GM23338 (cell line): Measurements from ENCODE around the gene G6PC3. TPM values are rescaled to one million over a fixed set of nuclear protein-coding genes. Genes with fewer than 3 reads are reported as not detected.

Experiments
- ATAC-seq: fragments of 200-7000 bp; cut with Tn5 transposase; 3 replicates; pipeline ENCODE4 v1.9.1; 2020
- DNase-seq: peaks from one replicate; pipeline ENCODE4 v3.0.0-alpha.2; 2015; ENCODE audit warnings: low spot score
- H2AFZ ChIP-seq: fragments of 200-600 bp; sonication (generic); 2 replicates; pipeline ENCODE4 v1.8.0; 2016; ENCODE audit warnings: antibody characterized with exemption, mild to moderate bottlenecking, moderate library complexity
- H3F3A ChIP-seq: fragments of 200-600 bp; sonication (generic); replicated peaks from 2 replicates; pipeline ENCODE4 v1.8.0; 2017; ENCODE audit warnings: antibody characterized with exemption, mixed run types, low read depth
- H3K27ac ChIP-seq: fragments of 200-600 bp; sonication (generic); 2 replicates; pipeline ENCODE4 v1.6.1; 2016; ENCODE audit warnings: low read depth
- H3K27me3 ChIP-seq: fragments of 200-600 bp; sonication (generic); 2 replicates; pipeline ENCODE4 v1.8.0; 2016; ENCODE audit warnings: mild to moderate bottlenecking, mixed run types, moderate library complexity; ENCODE audit not compliant: insufficient read depth
- H3K36me3 ChIP-seq: fragments of 200-600 bp; sonication (generic); 2 replicates; pipeline ENCODE4 v1.8.0; 2016; ENCODE audit warnings: mild to moderate bottlenecking; ENCODE audit not compliant: insufficient read depth
- H3K4me1 ChIP-seq: fragments of 200-600 bp; sonication (generic); 2 replicates; pipeline ENCODE4 v1.8.0; 2016; ENCODE audit warnings: mild to moderate bottlenecking, moderate library complexity; ENCODE audit not compliant: insufficient read depth
- H3K4me2 ChIP-seq: fragments of 200-600 bp; sonication (generic); 2 replicates; pipeline ENCODE4 v1.7.1; 2017; ENCODE audit warnings: mixed run types
- H3K4me3 ChIP-seq: fragments of 200-600 bp; sonication (generic); 2 replicates; pipeline ENCODE4 v1.6.1; 2016; ENCODE audit warnings: mixed run types
- H3K79me2 ChIP-seq: fragments of 200-600 bp; sonication (generic); replicated peaks from 2 replicates; pipeline ENCODE4 v1.8.0; 2017; ENCODE audit warnings: mild to moderate bottlenecking; ENCODE audit not compliant: insufficient read depth
- H3K9me2 ChIP-seq: fragments of 200-600 bp; sonication (generic); 2 replicates; pipeline ENCODE4 v1.8.0; 2017; ENCODE audit not compliant: insufficient read depth
- H4K20me1 ChIP-seq: fragments of 200-600 bp; sonication (generic); replicated peaks from 2 replicates; pipeline ENCODE4 v1.8.0; 2017; ENCODE audit warnings: mild to moderate bottlenecking; ENCODE audit not compliant: insufficient read depth
- H3K27ac Mint-ChIP-seq: 2 replicates; pipeline ENCODE4 v1.8.0; 2020; ENCODE audit warnings: inconsistent platforms, mild to moderate bottlenecking, moderate library complexity, mixed read lengths
- H3K27me3 Mint-ChIP-seq: 3 replicates; pipeline ENCODE4 v1.8.0; 2022; ENCODE audit warnings: low read depth, mild to moderate bottlenecking, moderate library complexity, mixed read lengths, inconsistent platforms; ENCODE audit not compliant: insufficient read depth, poor library complexity
- H3K36me3 Mint-ChIP-seq: 3 replicates; pipeline ENCODE4 v1.8.0; 2021; ENCODE audit warnings: low read depth, mild to moderate bottlenecking, inconsistent platforms, moderate library complexity, mixed read lengths
- H3K4me1 Mint-ChIP-seq: 3 replicates; pipeline ENCODE4 v1.8.0; 2020; ENCODE audit warnings: mild to moderate bottlenecking, inconsistent platforms, mixed read lengths
- H3K4me3 Mint-ChIP-seq: 3 replicates; pipeline ENCODE4 v1.8.0; 2021; ENCODE audit warnings: moderate library complexity, mild to moderate bottlenecking, inconsistent platforms, mixed read lengths
- H3K9me3 Mint-ChIP-seq: 3 replicates; pipeline ENCODE4 v1.8.0; 2020; ENCODE audit warnings: moderate library complexity, mild to moderate bottlenecking, inconsistent platforms, mixed read lengths
- EZH2 ChIP-seq: fragments of 200-600 bp; sonication (generic); IDR thresholded peaks from one replicate; pipeline ENCODE4 v1.8.0; 2017; ENCODE audit warnings: antibody characterized with exemption, mild to moderate bottlenecking, low read depth; ENCODE audit not compliant: unreplicated experiment
- EZH2phosphoT487 ChIP-seq: fragments of 200-600 bp; sonication (generic); IDR thresholded peaks from one replicate; pipeline ENCODE4 v1.8.1; 2018; ENCODE audit warnings: antibody characterized with exemption; ENCODE audit not compliant: unreplicated experiment
- NANOG ChIP-seq: IDR thresholded peaks from 2 replicates; pipeline ENCODE4 v1.6.1; 2016; ENCODE audit warnings: antibody characterized with exemption, borderline replicate concordance
- POLR2AphosphoS5 ChIP-seq: IDR thresholded peaks from 2 replicates; pipeline ENCODE4 v1.6.1; 2016; ENCODE audit warnings: antibody characterized with exemption, low read depth
- polyA plus RNA-seq: library from polyadenylated mRNA; unstranded; fragments of >200 nt; fragmentation: Nextera tagmentation; extraction: Ambion mirVana; gene quantifications from 2 replicates; pipeline ENCODE4 v1.2.1, GENCODE V29; 2016
- total RNA-seq: library from RNA; depleted of rRNA; stranded (reverse); fragments of >200 nt; shearing (Covaris generic); gene quantifications from 2 replicates; pipeline ENCODE4 v1.2.3, GENCODE V29; 2014
- TF ChIP-seq, protein P1 (sequence below), 2 experiments: fragments of 200-600 bp in 1 of 2; sonication (generic) in 1 of 2; conservative IDR thresholded peaks; 2 replicates each; pipeline versions ENCODE4 v1.5.1 to v1.6.1; 2016 to 2017; ENCODE audit warnings: antibody characterized with exemption in 2 of 2, low read depth in 2 of 2, mild to moderate bottlenecking in 2 of 2, moderate library complexity in 1 of 2
- TF ChIP-seq, protein P2 (sequence below): fragments of 250-450 bp; sonication (Bioruptor Pico); IDR thresholded peaks from 2 replicates; pipeline ENCODE4 v1.5.0; 2020; ENCODE audit warnings: mild to moderate bottlenecking, moderate library complexity

G6PC3 gene
- total and polyA plus RNA-seq, 2 experiments from 2014 or later, result 112 to 143 TPM

DNA sequence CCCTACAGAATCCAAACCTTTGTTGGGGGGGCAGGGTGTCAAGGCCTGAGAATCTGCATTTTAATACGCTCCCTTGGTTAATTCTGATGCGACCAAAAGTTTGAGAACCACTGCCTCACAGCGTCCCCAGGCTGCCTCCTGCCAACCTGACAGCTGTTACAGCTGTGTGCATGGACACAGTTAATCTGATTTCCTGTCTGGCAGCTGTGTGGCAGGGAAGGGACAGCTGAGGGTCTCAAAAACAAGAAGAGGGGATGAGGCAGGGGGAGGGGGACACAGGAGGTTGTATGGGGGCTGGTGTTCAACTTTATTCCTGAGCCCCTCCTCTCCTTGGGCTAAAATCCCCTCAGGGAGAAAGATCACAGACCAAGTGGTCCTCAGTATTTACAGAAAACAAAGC, 35.4 kb downstream of the G6PC3 start:
- Histone ChIP-seq H3K27ac (peak overlapping the region; percentile 19; the same call in 1 of the 2 replicates), H3K79me2 (peaks cover 10% of the 10 kb centered on the region), H3K27me3 (no peaks in the 10 kb centered on the region), H3K4me2 (no peak overlapping the region), H3K9me2 (no peaks in the 10 kb centered on the region), H3K4me3 (no peak overlapping the region), H3K4me1 (peaks cover 23% of the 10 kb centered on the region), H2AFZ (no peak overlapping the region), H3F3A (0 out of 2 replicates have a peak, but pooled peaks cover 5% of the 10 kb centered on the region), H4K20me1 (no peaks in the 10 kb centered on the region; the same call in none of the 2 replicates), H3K36me3 (no peaks in the 10 kb centered on the region)
- Mint-ChIP-seq H3K4me1 (peaks cover 25% of the 10 kb centered on the region), H3K9me3 (no peaks in the 10 kb centered on the region; the same call in 1 of the 3 replicates), H3K36me3 (0 out of 3 replicates have a peak, but pooled peaks cover 4% of the 10 kb centered on the region), H3K27me3 (peaks cover 4% of the 10 kb centered on the region), H3K27ac (no peak overlapping the region), H3K4me3 (no peak overlapping the region)
- ATAC-seq (no peak), DNase-seq (no peak)
- TF ChIP-seq, protein P1, sequence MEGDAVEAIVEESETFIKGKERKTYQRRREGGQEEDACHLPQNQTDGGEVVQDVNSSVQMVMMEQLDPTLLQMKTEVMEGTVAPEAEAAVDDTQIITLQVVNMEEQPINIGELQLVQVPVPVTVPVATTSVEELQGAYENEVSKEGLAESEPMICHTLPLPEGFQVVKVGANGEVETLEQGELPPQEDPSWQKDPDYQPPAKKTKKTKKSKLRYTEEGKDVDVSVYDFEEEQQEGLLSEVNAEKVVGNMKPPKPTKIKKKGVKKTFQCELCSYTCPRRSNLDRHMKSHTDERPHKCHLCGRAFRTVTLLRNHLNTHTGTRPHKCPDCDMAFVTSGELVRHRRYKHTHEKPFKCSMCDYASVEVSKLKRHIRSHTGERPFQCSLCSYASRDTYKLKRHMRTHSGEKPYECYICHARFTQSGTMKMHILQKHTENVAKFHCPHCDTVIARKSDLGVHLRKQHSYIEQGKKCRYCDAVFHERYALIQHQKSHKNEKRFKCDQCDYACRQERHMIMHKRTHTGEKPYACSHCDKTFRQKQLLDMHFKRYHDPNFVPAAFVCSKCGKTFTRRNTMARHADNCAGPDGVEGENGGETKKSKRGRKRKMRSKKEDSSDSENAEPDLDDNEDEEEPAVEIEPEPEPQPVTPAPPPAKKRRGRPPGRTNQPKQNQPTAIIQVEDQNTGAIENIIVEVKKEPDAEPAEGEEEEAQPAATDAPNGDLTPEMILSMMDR (conservative IDR thresholded peaks at IDR 0.05; ENCODE audit: low read depth in 2 of 2), result no peak
- TF ChIP-seq EZH2phosphoT487, result no peak

DNA sequence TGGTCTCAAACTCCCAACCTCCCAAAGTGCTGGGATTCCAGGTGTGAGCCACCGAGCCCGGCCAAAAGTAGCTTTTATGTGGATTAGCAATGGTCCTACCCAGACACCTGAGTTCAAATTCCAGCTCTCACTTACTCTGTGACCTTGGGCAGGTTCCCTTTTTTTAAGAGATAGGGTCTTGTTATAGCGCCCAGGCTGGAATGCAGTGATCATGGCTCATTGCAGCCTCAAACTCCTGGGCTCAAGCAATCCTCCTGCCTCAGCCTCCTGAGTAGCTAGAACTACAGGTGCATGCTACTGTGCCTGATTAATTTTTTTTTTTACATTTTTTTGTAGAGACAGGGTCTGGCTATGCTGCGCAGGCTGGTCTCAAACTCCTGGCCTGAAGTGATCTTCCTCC, 36.3 kb downstream of the G6PC3 start:
- Histone ChIP-seq H3K27me3 (no peaks in the 10 kb centered on the region), H3K4me2 (no peak overlapping the region), H3K4me3 (no peak overlapping the region), H2AFZ (no peak overlapping the region), H3K36me3 (no peaks in the 10 kb centered on the region), H3K4me1 (peaks cover 29% of the 10 kb centered on the region), H4K20me1 (no peaks in the 10 kb centered on the region; the same call in none of the 2 replicates), H3K27ac (no peak overlapping the region), H3K79me2 (peaks cover 6% of the 10 kb centered on the region), H3K9me2 (no peaks in the 10 kb centered on the region), H3F3A (0 out of 2 replicates have a peak, but pooled peaks cover 10% of the 10 kb centered on the region)
- no peak for DNase-seq
- no peak overlapping the region for H3K4me3 Mint-ChIP-seq
- H3K4me1 Mint-ChIP-seq, result peaks cover 30% of the 10 kb centered on the region
- ATAC-seq, result no peak
- H3K27ac Mint-ChIP-seq, result no peak overlapping the region
- 0 out of 3 replicates have a peak, but pooled peaks cover 4% of the 10 kb centered on the region for H3K36me3 Mint-ChIP-seq
- H3K9me3 Mint-ChIP-seq, result no peaks in the 10 kb centered on the region; the same call in 1 of the 3 replicates
- H3K27me3 Mint-ChIP-seq, result peaks cover 2% of the 10 kb centered on the region
- TF ChIP-seq, protein P2, sequence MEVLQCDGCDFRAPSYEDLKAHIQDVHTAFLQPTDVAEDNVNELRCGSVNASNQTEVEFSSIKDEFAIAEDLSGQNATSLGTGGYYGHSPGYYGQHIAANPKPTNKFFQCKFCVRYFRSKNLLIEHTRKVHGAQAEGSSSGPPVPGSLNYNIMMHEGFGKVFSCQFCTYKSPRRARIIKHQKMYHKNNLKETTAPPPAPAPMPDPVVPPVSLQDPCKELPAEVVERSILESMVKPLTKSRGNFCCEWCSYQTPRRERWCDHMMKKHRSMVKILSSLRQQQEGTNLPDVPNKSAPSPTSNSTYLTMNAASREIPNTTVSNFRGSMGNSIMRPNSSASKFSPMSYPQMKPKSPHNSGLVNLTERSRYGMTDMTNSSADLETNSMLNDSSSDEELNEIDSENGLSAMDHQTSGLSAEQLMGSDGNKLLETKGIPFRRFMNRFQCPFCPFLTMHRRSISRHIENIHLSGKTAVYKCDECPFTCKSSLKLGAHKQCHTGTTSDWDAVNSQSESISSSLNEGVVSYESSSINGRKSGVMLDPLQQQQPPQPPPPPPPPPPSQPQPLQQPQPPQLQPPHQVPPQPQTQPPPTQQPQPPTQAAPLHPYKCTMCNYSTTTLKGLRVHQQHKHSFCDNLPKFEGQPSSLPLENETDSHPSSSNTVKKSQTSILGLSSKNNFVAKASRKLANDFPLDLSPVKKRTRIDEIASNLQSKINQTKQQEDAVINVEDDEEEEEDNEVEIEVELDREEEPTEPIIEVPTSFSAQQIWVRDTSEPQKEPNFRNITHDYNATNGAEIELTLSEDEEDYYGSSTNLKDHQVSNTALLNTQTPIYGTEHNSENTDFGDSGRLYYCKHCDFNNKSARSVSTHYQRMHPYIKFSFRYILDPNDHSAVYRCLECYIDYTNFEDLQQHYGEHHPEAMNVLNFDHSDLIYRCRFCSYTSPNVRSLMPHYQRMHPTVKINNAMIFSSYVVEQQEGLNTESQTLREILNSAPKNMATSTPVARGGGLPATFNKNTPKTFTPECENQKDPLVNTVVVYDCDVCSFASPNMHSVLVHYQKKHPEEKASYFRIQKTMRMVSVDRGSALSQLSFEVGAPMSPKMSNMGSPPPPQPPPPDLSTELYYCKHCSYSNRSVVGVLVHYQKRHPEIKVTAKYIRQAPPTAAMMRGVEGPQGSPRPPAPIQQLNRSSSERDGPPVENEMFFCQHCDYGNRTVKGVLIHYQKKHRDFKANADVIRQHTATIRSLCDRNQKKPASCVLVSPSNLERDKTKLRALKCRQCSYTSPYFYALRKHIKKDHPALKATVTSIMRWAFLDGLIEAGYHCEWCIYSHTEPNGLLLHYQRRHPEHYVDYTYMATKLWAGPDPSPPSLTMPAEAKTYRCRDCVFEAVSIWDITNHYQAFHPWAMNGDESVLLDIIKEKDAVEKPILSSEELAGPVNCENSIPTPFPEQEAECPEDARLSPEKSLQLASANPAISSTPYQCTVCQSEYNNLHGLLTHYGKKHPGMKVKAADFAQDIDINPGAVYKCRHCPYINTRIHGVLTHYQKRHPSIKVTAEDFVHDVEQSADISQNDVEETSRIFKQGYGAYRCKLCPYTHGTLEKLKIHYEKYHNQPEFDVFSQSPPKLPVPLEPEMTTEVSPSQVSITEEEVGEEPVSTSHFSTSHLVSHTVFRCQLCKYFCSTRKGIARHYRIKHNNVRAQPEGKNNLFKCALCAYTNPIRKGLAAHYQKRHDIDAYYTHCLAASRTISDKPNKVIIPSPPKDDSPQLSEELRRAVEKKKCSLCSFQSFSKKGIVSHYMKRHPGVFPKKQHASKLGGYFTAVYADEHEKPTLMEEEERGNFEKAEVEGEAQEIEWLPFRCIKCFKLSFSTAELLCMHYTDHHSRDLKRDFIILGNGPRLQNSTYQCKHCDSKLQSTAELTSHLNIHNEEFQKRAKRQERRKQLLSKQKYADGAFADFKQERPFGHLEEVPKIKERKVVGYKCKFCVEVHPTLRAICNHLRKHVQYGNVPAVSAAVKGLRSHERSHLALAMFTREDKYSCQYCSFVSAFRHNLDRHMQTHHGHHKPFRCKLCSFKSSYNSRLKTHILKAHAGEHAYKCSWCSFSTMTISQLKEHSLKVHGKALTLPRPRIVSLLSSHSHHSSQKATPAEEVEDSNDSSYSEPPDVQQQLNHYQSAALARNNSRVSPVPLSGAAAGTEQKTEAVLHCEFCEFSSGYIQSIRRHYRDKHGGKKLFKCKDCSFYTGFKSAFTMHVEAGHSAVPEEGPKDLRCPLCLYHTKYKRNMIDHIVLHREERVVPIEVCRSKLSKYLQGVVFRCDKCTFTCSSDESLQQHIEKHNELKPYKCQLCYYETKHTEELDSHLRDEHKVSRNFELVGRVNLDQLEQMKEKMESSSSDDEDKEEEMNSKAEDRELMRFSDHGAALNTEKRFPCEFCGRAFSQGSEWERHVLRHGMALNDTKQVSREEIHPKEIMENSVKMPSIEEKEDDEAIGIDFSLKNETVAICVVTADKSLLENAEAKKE (CRISPR knock-in tag), result no peak
- no peak for TF ChIP-seq EZH2phosphoT487
- TF ChIP-seq POLR2AphosphoS5, result no peak
- no peak for TF ChIP-seq EZH2
- TF ChIP-seq, protein P1 (conservative IDR thresholded peaks at IDR 0.05; ENCODE audit: low read depth in 2 of 2), result no peak
- TF ChIP-seq NANOG, result no peak
